Activated naive CD8-positive, alpha-beta T cell treated with anti-CD3 and anti-CD28 coated beads, Interleukin-2, amount 10 ng/mL, durations not matched to agents 7 days and 5 days (primary cell): ENCODE data around the gene KASH5. TPM values are rescaled to one million over a fixed set of nuclear protein-coding genes. Genes with fewer than 3 reads are reported as not detected.
"Not testable (repeated sequence)": the region's sequence is repeated elsewhere in the genome, so short reads cannot be mapped to it uniquely, and the experiment has no call there.

Experiments
- ATAC-seq: fragments of 150-1000 bp; cut with Tn5 transposase; one replicate; pipeline ENCODE4 v1.10.0; 2021; ENCODE audit warnings: low read depth, moderate library complexity
- POLR2A ChIA-PET: fragments of 350-600 bp; sonication (Branson Sonifier 250); formaldehyde crosslinking; loops from one replicate; lab custom pipeline; 2021; ENCODE audit warnings: antibody characterized with exemption; lab: Charles Lee
- DNase-seq: peaks from one replicate; pipeline ENCODE4 v3.0.0; 2021
- H3K27ac Mint-ChIP-seq: one replicate; pipeline ENCODE4 v1.8.0; 2022; ENCODE audit warnings: mild to moderate bottlenecking, mixed read lengths
- H3K27me3 Mint-ChIP-seq: one replicate; pipeline ENCODE4 v1.8.0; 2022; ENCODE audit warnings: mild to moderate bottlenecking, moderate library complexity, mixed read lengths
- H3K36me3 Mint-ChIP-seq: one replicate; pipeline ENCODE4 v1.8.0; 2021; ENCODE audit warnings: mild to moderate bottlenecking, mixed read lengths
- H3K4me1 Mint-ChIP-seq: one replicate; pipeline ENCODE4 v1.8.0; 2021; ENCODE audit warnings: mixed read lengths
- H3K4me3 Mint-ChIP-seq: one replicate; pipeline ENCODE4 v1.8.0; 2022; ENCODE audit warnings: mild to moderate bottlenecking, moderate library complexity, mixed read lengths
- H3K9me3 Mint-ChIP-seq: one replicate; pipeline ENCODE4 v1.8.0; 2021; ENCODE audit warnings: mixed read lengths
- total RNA-seq, 2 experiments: library from RNA; stranded (reverse); gene quantifications; one replicate each; pipeline ENCODE4 v1.2.3, GENCODE V29; 2021

The KASH5 gene
- total RNA-seq, 2 experiments from 2014 or later = not detected

GRCh38 chr19:49453757-49454240 lies 65.8 kb downstream of the KASH5 start:
- Mint-ChIP-seq H3K9me3 (no peaks in the 10 kb centered on the region), H3K36me3 (peaks cover 19% of the 10 kb centered on the region), H3K27me3 (no peaks in the 10 kb centered on the region), H3K4me1 (peaks cover 32% of the 10 kb centered on the region), H3K4me3 (peak overlapping the region; percentile 100), H3K27ac (peak overlapping the region; percentile 100)
- no peak for DNase-seq
- POLR2A ChIA-PET = interaction anchor here (0.5 to 5.1 kb wide), 19 partner anchors 9 to 1299 kb away, joined by 3 to 128 read pairs (median 4); partner anchors contain the start of genes FLT3LG, NOSIP, PRMT1 and PRRG2
- ATAC-seq = peak; percentile 1

GRCh38 chr19:49455773-49456172 lies 67.7 kb downstream of the KASH5 start:
- H3K36me3 Mint-ChIP-seq = peaks cover 19% of the 10 kb centered on the region
- H3K4me1 Mint-ChIP-seq = peaks cover 25% of the 10 kb centered on the region
- no peak for DNase-seq
- no peaks in the 10 kb centered on the region for H3K27me3 Mint-ChIP-seq
- no peaks in the 10 kb centered on the region for H3K9me3 Mint-ChIP-seq
- POLR2A ChIA-PET = interaction anchor here (1.5 to 5.1 kb wide), 2 partner anchors 9 to 15 kb away, joined by 3 to 128 read pairs; partner anchors contain the start of gene FLT3LG
- peak overlapping the region; percentile 42 for H3K27ac Mint-ChIP-seq
- no peak overlapping the region for H3K4me3 Mint-ChIP-seq
- no peak for ATAC-seq

GRCh38 chr19:49456326-49456725 lies 68.3 kb downstream of the KASH5 start:
- DNase-seq = no peak
- H3K27ac Mint-ChIP-seq = no peak overlapping the region
- no peak overlapping the region for H3K4me3 Mint-ChIP-seq
- POLR2A ChIA-PET = interaction anchor here (1.5 kb wide), 1 partner anchor 9 kb away, joined by 3 read pairs; no protein-coding TSS in a partner anchor
- ATAC-seq = no peak
- H3K9me3 Mint-ChIP-seq = no peaks in the 10 kb centered on the region
- peaks cover 25% of the 10 kb centered on the region for H3K4me1 Mint-ChIP-seq
- H3K27me3 Mint-ChIP-seq = no peaks in the 10 kb centered on the region
- H3K36me3 Mint-ChIP-seq = peaks cover 17% of the 10 kb centered on the region

- peaks cover 15% of the 10 kb centered on the region for H3K36me3 Mint-ChIP-seq
- no peak overlapping the region for H3K4me3 Mint-ChIP-seq
- no peak overlapping the region for H3K27ac Mint-ChIP-seq
- H3K9me3 Mint-ChIP-seq = no peaks in the 10 kb centered on the region
- peaks cover 12% of the 10 kb centered on the region for H3K4me1 Mint-ChIP-seq
- no peak for ATAC-seq
- POLR2A ChIA-PET = interaction anchor here (1.8 kb wide), 1 partner anchor 10 kb away, joined by 4 read pairs; no protein-coding TSS in a partner anchor
- no peaks in the 10 kb centered on the region for H3K27me3 Mint-ChIP-seq
- no peak for DNase-seq
These were observed 70.5 kb downstream of the KASH5 start for GRCh38 chr19:49458567-49458903.

GRCh38 chr19:49459388-49459787 lies 71.3 kb downstream of the KASH5 start:
- peaks cover 15% of the 10 kb centered on the region for H3K36me3 Mint-ChIP-seq
- no peak overlapping the region for H3K4me3 Mint-ChIP-seq
- H3K27ac Mint-ChIP-seq = no peak overlapping the region
- ATAC-seq (no peak), DNase-seq (no peak)
- POLR2A ChIA-PET = interaction anchor here (1.8 kb wide), 1 partner anchor 10 kb away, joined by 4 read pairs; no protein-coding TSS in a partner anchor
- no peaks in the 10 kb centered on the region for H3K9me3 Mint-ChIP-seq
- peaks cover 6% of the 10 kb centered on the region for H3K4me1 Mint-ChIP-seq
- no peaks in the 10 kb centered on the region for H3K27me3 Mint-ChIP-seq

- H3K4me1 Mint-ChIP-seq, H3K9me3 Mint-ChIP-seq, H3K27ac Mint-ChIP-seq, POLR2A ChIA-PET, H3K4me3 Mint-ChIP-seq, ATAC-seq, DNase-seq, H3K27me3 Mint-ChIP-seq: not testable (repeated sequence)
- H3K36me3 Mint-ChIP-seq = peaks cover 12% of the 10 kb centered on the region
These were observed 73.1 kb downstream of the KASH5 start for GRCh38 chr19:49461130-49461529.

- no peak overlapping the region for H3K27ac Mint-ChIP-seq
- H3K4me3 Mint-ChIP-seq = no peak overlapping the region
- no peaks in the 10 kb centered on the region for H3K27me3 Mint-ChIP-seq
- POLR2A ChIA-PET = no interaction called here
- H3K36me3 Mint-ChIP-seq = peaks cover 11% of the 10 kb centered on the region
- DNase-seq (no peak), ATAC-seq (no peak)
- H3K9me3 Mint-ChIP-seq = no peaks in the 10 kb centered on the region
- peaks cover 6% of the 10 kb centered on the region for H3K4me1 Mint-ChIP-seq
These were observed 73.6 kb downstream of the KASH5 start for GRCh38 chr19:49461656-49462055.

- POLR2A ChIA-PET = no interaction called here
- ATAC-seq = no peak
- peaks cover 4% of the 10 kb centered on the region for H3K4me1 Mint-ChIP-seq
These were observed 74.4 kb downstream of the KASH5 start for GRCh38 chr19:49462492-49462891.

GRCh38 chr19:49463960-49464740 lies 76.1 kb downstream of the KASH5 start:
- Mint-ChIP-seq H3K4me1 (peaks cover 6% of the 10 kb centered on the region), H3K36me3 (peaks cover 11% of the 10 kb centered on the region), H3K9me3 (no peaks in the 10 kb centered on the region), H3K27ac (no peak overlapping the region), H3K4me3 (no peak overlapping the region), H3K27me3 (no peaks in the 10 kb centered on the region)
- DNase-seq (no peak), ATAC-seq (no peak)
- POLR2A ChIA-PET = interaction anchor here (1.4 to 3.0 kb wide), 2 partner anchors 10 to 13 kb away, joined by 3 to 15 read pairs; partner anchors contain the start of genes ALDH16A1 and PIH1D1

More at GRCh38 chr19:49462492-49462891, 74.4 kb downstream of the KASH5 start:
- Mint-ChIP-seq H3K9me3 (no peaks in the 10 kb centered on the region), H3K27ac (peak overlapping the region; percentile 63), H3K27me3 (no peaks in the 10 kb centered on the region), H3K36me3 (peaks cover 9% of the 10 kb centered on the region), H3K4me3 (no peak overlapping the region)
- DNase-seq = no peak

- Mint-ChIP-seq H3K27me3 (no peaks in the 10 kb centered on the region), H3K4me3 (no peak overlapping the region), H3K36me3 (peaks cover 8% of the 10 kb centered on the region), H3K27ac (no peak overlapping the region), H3K9me3 (no peaks in the 10 kb centered on the region), H3K4me1 (peaks cover 18% of the 10 kb centered on the region)
- ATAC-seq (no peak), DNase-seq (no peak)
- POLR2A ChIA-PET = interaction anchor here (0.8 to 3.0 kb wide), 3 partner anchors 10 to 14 kb away, joined by 3 to 15 read pairs (median 3); partner anchors contain the start of genes ALDH16A1 and PIH1D1
These were observed 77.3 kb downstream of the KASH5 start for GRCh38 chr19:49465371-49465770.

Other genes starting within 250 kb of the KASH5 start
- gene HRC, start 232.9 kb upstream of the KASH5 start, total RNA-seq = not detected
- under 1 TPM; 0.19 to 0.34 TPM for gene TRPM4, start 230.5 kb upstream of the KASH5 start, total RNA-seq
- 1 to 10 TPM; 3.7 to 5.1 TPM for gene SLC6A16, start 63.1 kb upstream of the KASH5 start, total RNA-seq
- 100 to 1,000 TPM; 246 to 258 TPM for gene CD37, start 52.8 kb upstream of the KASH5 start, total RNA-seq
- not detected for gene TEAD2, start 25.8 kb upstream of the KASH5 start, total RNA-seq
- not detected for gene DKKL1, start 24.4 kb upstream of the KASH5 start, total RNA-seq
- gene PTH2, start 35.2 kb downstream of the KASH5 start, total RNA-seq = not detected
- not detected for gene GFY, start 37.1 kb downstream of the KASH5 start, total RNA-seq
- gene SLC17A7, start 53.3 kb downstream of the KASH5 start, total RNA-seq = under 1 TPM; 0.14 to 0.25 TPM
- gene PIH1D1, start 63.6 kb downstream of the KASH5 start, total RNA-seq = 100 to 1,000 TPM; 143 to 148 TPM
- gene ALDH16A1, start 65.0 kb downstream of the KASH5 start, total RNA-seq = 10 to 100 TPM; 41.8 to 42.9 TPM
- gene FLT3LG, start 86.0 kb downstream of the KASH5 start, total RNA-seq = 100 to 1,000 TPM; 250 to 282 TPM
- 1,000 to 10,000 TPM; 2,936 to 3,173 TPM for gene RPL13A, start 99.4 kb downstream of the KASH5 start, total RNA-seq
- gene RPS11, start 108.2 kb downstream of the KASH5 start, total RNA-seq = 1,000 to 10,000 TPM; 2,412 to 2,445 TPM
- gene FCGRT, start 124.4 kb downstream of the KASH5 start, total RNA-seq = 10 to 100 TPM; 19.8 to 24.4 TPM
- 1 to 10 TPM; 1.6 to 2.4 TPM for gene RCN3, start 139.8 kb downstream of the KASH5 start, total RNA-seq
- 100 to 1,000 TPM; 122 to 125 TPM for gene NOSIP, start 192.3 kb downstream of the KASH5 start, total RNA-seq
- gene PRRG2, start 193.1 kb downstream of the KASH5 start, total RNA-seq = 1 to 10 TPM; 1.5 to 2.3 TPM
- 10 to 100 TPM; 49.7 TPM for gene PRR12, start 202.9 kb downstream of the KASH5 start, total RNA-seq